Esophagus squamous epithelium (tissue), 5 donors: Measurements from ENCODE around the gene MALRD1. TPM values are rescaled to one million over a fixed set of nuclear protein-coding genes. Genes with fewer than 3 reads are reported as not detected.

Source experiments
- DNase-seq: peaks from one replicate; lab custom pipeline; 2025; lab: John Stamatoyannopoulos, UW
- H3K27ac ChIP-seq, 4 donors: fragments of 200-600 bp; sonication (generic); one replicate each; pipeline ENCODE4 v1.5.1; 2016 to 2019; ENCODE audit warnings: mild to moderate bottlenecking in 1 of 4
- H3K27me3 ChIP-seq, 4 donors: fragments of 200-600 bp; sonication (generic); 1 replicate in 3 of 4; 2 replicates in 1 of 4; pipeline versions ENCODE4 v1.5.1 to v1.6.0; 2017 to 2021; ENCODE audit warnings: antibody characterized with exemption in 1 of 4
- H3K36me3 ChIP-seq, 3 donors: fragments of 200-600 bp; sonication (generic); one replicate each; pipeline ENCODE4 v1.5.1; 2016 to 2019
- H3K4me1 ChIP-seq, 3 donors: fragments of 200-600 bp; sonication (generic); one replicate each; pipeline ENCODE4 v1.5.1; 2017 to 2019
- H3K4me3 ChIP-seq, 4 donors: fragments of 200-600 bp; sonication (generic); 1 replicate in 3 of 4; 2 replicates in 1 of 4; pipeline ENCODE4 v1.5.1; 2016 to 2019; ENCODE audit warnings: mild to moderate bottlenecking in 2 of 4, moderate library complexity in 1 of 4
- H3K9me3 ChIP-seq, 3 donors: fragments of 200-600 bp; sonication (generic); one replicate each; pipeline ENCODE4 v1.5.1; 2016 to 2019
- CTCF ChIP-seq, 6 experiments: fragments of 450-650 bp in 4 of 6; fragments of 200-600 bp in 2 of 6; sonication (generic) in 2 of 6; IDR thresholded peaks; one replicate each; pipeline ENCODE4 v1.5.1; 2016 to 2019; ENCODE audit warnings: antibody characterized with exemption in 6 of 6, mild to moderate bottlenecking in 4 of 6, moderate library complexity in 4 of 6
- POLR2A ChIP-seq, 4 donors: fragments of 450-650 bp; IDR thresholded peaks; one replicate each; pipeline ENCODE4 v1.6.1; 2017; ENCODE audit warnings: antibody characterized with exemption in 4 of 4, mild to moderate bottlenecking in 4 of 4, moderate library complexity in 3 of 4
- WGBS, 2 donors: methylation state at CpG; one replicate each; pipeline ENCODE4 v1.1.5; 2018; 5-methylcytosine and 5-hydroxymethylcytosine counted together
- intact Hi-C: fragments of 100-400 bp; cut with DNase I; formaldehyde crosslinking; loops from one replicate; pipeline ENCODE4 v1.15.0; 2022
- total RNA-seq, 4 donors: library from RNA; depleted of rRNA; stranded (reverse); fragments of >200 nt; gene quantifications; one replicate each; pipeline ENCODE4 v1.1.0, GENCODE V29; 2016
- donor health status: DM: yes; HTN: yes; CAD: no.

Gene MALRD1
- total RNA-seq, 4 donors from 2014 or later, result 0.38 TPM; not detected in 3

DNA sequence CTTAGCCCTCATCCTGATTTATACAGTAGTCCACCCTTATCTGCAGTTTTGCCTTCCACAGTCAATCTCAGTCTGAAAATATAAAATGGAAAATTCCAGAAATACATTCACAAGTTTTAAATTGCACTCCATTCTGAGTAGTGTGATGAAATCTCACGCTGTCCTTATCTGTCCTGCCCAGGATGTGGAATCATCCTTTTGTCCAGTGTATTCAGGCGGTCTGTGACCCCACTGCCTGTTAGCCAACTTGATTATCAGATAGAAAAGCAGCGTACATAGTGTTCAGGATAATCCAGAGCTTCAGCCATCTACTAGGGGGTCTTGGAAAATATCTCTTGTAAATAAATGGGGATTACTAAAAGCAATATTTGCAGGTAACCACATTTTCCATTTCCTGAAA lies 146.3 kb downstream of the MALRD1 start:
- H3K4me3 ChIP-seq, result no peak overlapping the region
- H3K9me3 ChIP-seq, result no peaks in the 10 kb centered on the region
- 68 to 84% methylated on average over 3 of the region's 3 CpGs for WGBS, 2 donors
- intact Hi-C loops, result no loop called here
- H3K27ac ChIP-seq, result no peak overlapping the region
- H3K27me3 ChIP-seq, result no peaks in the 10 kb centered on the region
- TF ChIP-seq CTCF (IDR thresholded peaks at IDR 0.05) (no peak), POLR2A (IDR thresholded peaks at IDR 0.05) (no peak)
- DNase-seq, result no peak
- H3K36me3 ChIP-seq, result no peaks in the 10 kb centered on the region
- no peaks in the 10 kb centered on the region for H3K4me1 ChIP-seq

DNA sequence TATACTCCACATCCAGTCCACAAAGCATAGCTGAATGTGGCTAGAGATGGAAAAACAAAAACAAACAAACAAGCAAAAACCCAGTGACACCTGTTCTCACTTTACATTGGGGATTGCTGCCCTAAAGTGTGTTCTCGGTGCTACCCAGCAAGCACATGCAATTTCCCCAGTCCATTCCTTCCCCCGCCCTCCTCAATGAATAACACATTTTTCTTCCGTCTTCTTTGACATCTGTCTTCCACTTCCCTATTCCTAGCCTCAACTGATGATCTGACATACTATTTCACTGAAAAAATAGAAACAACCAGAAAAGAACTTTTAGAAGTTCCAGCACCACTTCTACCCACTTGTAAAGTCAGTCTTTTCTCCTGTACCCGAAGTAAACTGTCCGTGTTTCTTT lies 147.1 kb downstream of the MALRD1 start:
- Histone ChIP-seq H3K9me3 (no peaks in the 10 kb centered on the region), H3K36me3 (no peaks in the 10 kb centered on the region), H3K27ac (no peak overlapping the region), H3K27me3 (no peaks in the 10 kb centered on the region), H3K4me3 (no peak overlapping the region), H3K4me1 (no peaks in the 10 kb centered on the region)
- DNase-seq, result no peak
- no peak for TF ChIP-seq CTCF (IDR thresholded peaks at IDR 0.05)
- TF ChIP-seq POLR2A (IDR thresholded peaks at IDR 0.05), result no peak
- intact Hi-C loops, result no loop called here
- WGBS, 2 donors, result 77 to 81% methylated on average over 5 of the region's 5 CpGs

GRCh38 chr10:19200211-19200610 lies 151.6 kb downstream of the MALRD1 start:
- no peaks in the 10 kb centered on the region for H3K36me3 ChIP-seq
- DNase-seq, result no peak
- no peaks in the 10 kb centered on the region for H3K9me3 ChIP-seq
- H3K4me3 ChIP-seq, result no peak overlapping the region
- TF ChIP-seq POLR2A (IDR thresholded peaks at IDR 0.05) (no peak), CTCF (IDR thresholded peaks at IDR 0.05) (no peak)
- 53 to 60% methylated on average over 2 of the region's 2 CpGs for WGBS, 2 donors
- no peaks in the 10 kb centered on the region for H3K4me1 ChIP-seq
- intact Hi-C loops, result no loop called here
- no peak overlapping the region for H3K27ac ChIP-seq
- H3K27me3 ChIP-seq, result no peaks in the 10 kb centered on the region

- intact Hi-C loops, result no loop called here
- Histone ChIP-seq H3K4me3 (no peak overlapping the region), H3K27ac (no peak overlapping the region), H3K36me3 (no peaks in the 10 kb centered on the region), H3K27me3 (no peaks in the 10 kb centered on the region), H3K4me1 (no peaks in the 10 kb centered on the region), H3K9me3 (no peaks in the 10 kb centered on the region)
- DNase-seq, result no peak
- no peak for TF ChIP-seq POLR2A (IDR thresholded peaks at IDR 0.05)
- TF ChIP-seq CTCF (IDR thresholded peaks at IDR 0.05), result no peak
- 59 to 64% methylated on average over 5 of the region's 5 CpGs for WGBS, 2 donors
Measured at GRCh38 chr10:19204246-19204917, 155.8 kb downstream of the MALRD1 start.

DNA sequence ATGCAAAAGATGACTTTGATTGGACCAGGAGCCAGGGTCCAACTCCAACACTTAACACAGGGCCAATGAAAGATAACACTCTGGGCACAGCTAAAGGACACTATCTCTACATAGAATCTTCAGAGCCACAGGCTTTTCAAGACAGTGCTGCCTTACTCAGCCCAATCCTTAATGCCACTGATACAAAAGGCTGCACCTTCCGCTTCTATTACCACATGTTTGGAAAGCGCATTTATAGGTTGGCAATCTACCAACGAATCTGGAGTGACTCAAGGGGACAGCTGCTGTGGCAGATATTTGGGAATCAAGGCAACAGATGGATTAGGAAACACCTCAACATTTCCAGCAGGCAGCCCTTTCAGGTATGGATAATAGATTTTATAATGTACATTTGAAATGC lies 160.7 kb downstream of the MALRD1 start:
- Histone ChIP-seq H3K36me3 (no peaks in the 10 kb centered on the region), H3K4me3 (no peak overlapping the region), H3K4me1 (no peaks in the 10 kb centered on the region), H3K9me3 (no peaks in the 10 kb centered on the region), H3K27ac (no peak overlapping the region), H3K27me3 (no peaks in the 10 kb centered on the region)
- intact Hi-C loops, result no loop called here
- TF ChIP-seq POLR2A (IDR thresholded peaks at IDR 0.05), result no peak
- TF ChIP-seq CTCF (IDR thresholded peaks at IDR 0.05), result no peak
- DNase-seq, result no peak
- WGBS, 2 donors, result 36 to 74% methylated on average over 3 of the region's 3 CpGs
